CD4-positive, alpha-beta T cell treated with Interleukin-17A for 4 hours (primary cell): ENCODE measurements around the gene IER2.
A peak's percentile ranks its signal among the peaks of the same experiment; 100 is the strongest.

Experiments used
- DNase-seq: peaks from one replicate; pipeline ENCODE4 v3.0.0-alpha.2; 2020; ENCODE audit warnings: mixed read lengths

The IER2 gene, protein sequence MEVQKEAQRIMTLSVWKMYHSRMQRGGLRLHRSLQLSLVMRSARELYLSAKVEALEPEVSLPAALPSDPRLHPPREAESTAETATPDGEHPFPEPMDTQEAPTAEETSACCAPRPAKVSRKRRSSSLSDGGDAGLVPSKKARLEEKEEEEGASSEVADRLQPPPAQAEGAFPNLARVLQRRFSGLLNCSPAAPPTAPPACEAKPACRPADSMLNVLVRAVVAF

DNA sequence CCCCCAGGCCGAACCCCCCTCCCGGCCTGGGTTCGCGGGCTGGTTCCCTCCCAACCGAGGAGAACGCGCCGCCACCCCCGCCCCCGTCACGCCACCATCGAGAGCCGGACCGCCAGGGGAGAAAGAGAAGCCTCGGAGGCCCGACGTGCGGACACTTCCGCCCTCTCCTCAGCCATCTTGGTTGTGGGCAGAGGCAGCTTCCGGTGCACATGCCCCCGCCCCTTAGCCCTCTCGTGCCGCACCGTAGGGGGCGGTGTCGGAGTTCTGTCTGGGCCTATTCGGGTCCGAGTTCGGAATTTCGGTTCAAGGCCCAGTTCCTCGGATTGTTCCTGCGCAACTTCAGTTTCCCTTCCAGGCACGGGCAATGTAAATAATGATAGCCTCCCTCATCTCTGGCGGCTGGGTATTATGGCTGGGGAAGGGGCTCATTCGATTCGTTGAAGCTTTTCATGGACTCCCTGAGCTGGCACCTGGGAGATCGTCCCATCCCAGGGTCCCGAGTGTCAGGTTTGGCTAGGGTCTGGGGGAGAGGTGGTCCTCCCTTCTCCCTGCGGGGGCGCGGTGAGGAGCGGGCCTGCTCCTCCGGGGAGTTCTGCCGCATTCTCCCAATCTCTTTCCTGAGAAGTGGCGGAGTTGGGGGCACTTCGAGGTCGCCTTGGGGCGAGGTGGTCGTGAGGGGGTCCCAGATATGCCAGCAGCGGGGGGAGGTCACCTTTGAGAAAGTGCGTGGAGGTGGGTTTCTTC is at the start of gene IER2, which contains the start of gene STX10:
Gene IER2, plus strand, starts transcription at position 225 of the 744 bp plus-strand sequence. CDS start 2,776 bp downstream, outside the sequence.
Gene STX10, minus strand, starts transcription at position 189 of the 744 bp plus-strand sequence. CDS start 202 bp downstream, outside the sequence.
- DNase-seq = peak; percentile 94

DNA sequence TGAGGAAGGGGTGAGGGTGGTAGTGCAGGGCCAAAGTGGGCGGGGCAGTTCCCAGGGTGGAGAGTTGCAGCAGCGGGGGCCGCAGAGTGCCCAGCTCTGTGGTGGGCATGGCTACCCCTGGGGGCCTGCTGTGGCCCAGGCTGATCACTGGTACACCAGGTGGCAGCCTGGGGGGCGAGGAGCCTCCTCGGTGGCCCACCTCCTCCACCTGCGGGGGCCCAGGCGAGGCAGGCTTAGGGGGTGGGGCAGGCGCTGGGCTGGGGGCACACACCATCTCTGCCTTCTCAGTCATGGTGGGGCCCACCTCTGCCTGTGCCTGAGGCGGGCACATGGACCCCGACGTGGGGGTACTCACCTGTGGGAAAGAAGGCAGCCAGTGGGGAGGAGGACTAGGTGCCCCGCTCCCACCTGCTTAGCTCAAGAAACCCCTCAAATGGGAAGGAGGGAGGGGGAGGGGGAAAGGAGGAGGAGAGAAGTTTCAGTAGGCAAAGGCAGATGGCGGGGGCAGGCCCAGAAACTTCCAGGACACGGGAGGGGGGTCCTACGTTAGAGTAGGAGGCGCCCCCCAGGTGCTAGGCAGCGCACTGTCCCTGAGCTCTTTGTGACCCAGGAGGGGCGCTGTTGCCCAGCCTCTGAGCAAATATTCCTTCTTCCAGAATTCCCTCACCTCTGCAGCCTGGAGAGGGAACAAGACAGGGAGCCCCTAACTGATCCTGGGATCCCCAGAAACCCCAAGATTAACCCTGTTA is 49.2 kb upstream of the IER2 start:
- no peak for DNase-seq

DNA sequence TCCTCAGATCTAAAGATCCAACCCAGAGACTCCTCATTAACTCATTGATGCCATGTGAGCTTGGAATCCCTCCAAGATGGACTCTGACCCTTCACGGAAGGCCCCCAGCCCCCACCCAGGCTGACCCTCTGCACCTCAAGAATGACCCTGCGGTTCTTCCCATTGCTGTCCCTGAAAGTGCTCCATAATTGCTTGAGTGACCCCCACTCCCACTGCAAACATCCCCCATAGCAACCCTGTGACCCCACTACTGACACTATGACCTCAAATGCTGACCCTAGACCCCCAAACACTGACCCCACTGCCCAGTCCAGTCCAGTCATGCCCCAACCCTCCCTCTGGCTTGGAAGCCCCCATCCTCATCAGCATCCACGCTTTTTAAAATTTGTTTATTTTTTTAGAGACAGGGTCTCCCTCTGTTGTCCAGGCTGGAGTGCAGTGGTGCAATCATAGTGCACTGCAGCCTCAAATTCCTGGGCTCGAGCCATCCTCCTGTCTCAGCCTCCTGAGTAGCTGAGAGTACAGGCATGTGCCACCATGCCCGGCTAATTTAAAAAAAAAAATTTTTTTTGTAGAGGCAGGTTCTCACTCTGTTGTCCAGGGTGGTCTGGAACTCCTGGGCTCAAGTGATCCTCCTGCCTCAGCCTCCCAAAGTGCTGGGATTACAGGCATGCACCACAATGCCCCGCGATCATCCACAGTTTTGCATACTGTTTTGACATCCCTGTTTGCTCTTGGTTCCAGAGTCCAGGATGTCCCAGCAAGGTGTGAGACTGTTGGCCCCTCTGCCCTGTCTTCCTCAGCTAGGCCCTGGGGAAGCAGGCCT is 48.4 kb upstream of the IER2 start:
- no peak for DNase-seq

DNA sequence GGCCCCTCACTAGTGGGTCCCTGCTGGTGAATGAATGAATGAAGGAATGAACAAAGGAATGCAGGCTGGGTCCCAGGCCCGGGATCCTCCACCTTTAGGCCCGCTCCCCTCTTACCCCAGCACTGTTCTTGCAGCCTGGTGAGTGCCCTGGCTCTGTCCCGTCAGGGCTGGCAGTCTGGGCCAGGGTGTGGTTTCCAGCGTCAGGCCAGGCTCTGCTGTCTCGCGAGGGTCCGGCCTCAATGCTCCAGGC is 47.9 kb upstream of the IER2 start:
- peak; percentile 13 for DNase-seq

DNA sequence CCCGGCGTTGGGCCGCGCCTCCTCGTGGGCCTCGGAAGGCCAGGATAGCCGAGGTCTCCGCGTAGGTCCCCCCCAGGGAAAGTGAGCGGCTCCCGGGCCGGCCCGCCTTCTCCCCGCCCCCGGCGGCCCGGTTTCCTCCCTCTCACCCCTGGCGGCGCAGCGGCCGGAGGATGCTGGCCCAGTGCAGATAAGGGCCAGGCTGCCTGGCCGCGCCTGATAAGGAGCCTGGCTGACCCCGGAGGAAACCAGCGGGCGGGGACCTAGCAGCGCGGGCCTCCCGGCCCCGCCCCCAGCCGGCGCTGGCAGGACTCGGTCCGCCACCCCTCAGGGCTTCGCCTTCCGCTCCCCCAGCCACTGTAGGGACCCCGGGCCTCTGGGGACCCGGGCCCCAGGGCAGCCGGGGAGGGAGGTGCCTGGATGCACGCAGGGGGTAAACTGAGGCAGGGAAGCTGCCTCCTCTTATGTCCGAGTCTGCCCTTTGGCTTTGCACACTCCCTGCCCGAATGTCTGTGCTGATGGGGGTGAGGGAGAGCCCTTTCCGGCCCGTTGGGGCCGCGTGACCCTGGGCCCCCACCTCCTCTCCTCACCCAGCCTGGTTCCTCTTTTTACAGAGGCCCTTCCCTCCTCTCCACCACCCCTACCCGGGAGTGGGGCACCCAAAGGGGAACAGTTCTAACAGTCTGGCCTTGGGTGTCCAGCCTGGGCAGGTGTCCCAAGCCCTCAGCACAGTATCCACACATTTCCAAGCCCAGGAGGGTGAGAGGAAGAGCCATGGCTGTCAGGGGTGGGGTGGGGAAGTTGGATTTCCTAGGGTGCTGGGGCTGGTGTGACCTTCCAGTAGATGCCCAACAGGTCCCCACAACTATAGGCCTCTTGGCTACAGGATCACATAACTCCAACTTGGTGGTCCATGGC is 47.3 kb upstream of the IER2 start, which contains the start of gene LYL1:
Gene LYL1, minus strand, starts transcription at position 193 of the 915 bp plus-strand sequence. CDS start 1,687 bp downstream, outside the sequence.
- peak; percentile 56 for DNase-seq

DNA sequence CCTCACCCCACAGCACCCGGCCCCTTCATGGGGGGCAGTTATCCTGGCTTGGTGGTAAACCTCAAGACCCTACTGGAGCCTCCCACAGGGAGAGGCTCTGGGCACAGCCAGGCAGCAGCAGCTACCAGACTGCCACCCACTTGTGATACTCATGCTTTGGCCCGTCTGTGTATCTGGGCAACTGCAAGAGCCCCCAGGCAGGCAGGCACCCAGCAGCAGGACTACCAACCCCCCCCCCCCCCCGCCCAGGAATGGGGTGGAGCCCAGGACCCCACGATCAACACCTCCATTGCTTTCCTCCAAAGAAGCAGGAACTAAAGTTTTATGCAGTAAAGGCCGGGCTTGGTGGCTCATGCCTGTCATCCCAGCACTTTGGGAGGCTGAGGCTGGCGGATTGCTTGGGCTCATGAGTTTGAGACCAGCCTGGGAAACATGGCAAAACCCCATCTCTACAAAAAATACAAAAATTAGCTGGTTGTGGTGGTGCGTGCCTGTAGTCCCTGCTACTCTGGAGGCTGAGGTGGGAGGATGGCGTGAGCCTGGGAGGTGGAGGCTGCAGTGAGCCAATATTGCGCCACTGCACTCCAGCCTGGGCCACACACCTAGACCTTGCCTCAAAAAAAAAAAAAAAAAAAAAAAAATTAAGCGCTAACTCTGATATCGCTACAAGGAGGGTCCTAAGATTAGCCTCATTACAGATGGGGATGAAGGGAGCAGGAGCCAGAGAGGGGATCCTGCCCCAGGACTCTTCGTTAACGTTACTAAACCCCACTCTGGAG is 46.4 kb upstream of the IER2 start:
- no peak for DNase-seq

DNA sequence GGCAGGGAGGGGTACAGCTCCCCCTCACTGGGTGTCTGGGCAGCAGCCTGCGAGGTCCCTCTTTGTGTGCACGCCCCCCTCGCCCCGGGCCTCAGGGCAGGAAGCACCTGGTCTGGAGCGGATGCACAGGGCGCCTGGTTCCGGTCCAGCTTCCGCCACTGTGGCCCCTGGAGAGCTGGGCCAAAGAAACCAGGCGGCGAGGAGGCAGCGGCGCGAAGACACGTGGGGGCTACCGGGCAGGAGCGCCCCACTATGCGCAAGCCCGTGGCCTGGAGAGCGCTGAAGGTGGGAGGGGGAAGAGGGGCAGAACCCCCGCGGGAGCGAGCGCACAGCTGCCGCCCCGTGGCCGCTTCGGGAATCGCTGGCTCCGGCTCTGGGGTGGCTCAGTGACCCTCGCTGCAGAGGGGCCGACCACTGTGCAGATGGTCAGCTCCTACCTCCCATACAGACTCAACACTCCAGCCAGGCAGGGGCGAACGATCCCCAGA is 45.8 kb upstream of the IER2 start:
- DNase-seq = peak; percentile 76

DNA sequence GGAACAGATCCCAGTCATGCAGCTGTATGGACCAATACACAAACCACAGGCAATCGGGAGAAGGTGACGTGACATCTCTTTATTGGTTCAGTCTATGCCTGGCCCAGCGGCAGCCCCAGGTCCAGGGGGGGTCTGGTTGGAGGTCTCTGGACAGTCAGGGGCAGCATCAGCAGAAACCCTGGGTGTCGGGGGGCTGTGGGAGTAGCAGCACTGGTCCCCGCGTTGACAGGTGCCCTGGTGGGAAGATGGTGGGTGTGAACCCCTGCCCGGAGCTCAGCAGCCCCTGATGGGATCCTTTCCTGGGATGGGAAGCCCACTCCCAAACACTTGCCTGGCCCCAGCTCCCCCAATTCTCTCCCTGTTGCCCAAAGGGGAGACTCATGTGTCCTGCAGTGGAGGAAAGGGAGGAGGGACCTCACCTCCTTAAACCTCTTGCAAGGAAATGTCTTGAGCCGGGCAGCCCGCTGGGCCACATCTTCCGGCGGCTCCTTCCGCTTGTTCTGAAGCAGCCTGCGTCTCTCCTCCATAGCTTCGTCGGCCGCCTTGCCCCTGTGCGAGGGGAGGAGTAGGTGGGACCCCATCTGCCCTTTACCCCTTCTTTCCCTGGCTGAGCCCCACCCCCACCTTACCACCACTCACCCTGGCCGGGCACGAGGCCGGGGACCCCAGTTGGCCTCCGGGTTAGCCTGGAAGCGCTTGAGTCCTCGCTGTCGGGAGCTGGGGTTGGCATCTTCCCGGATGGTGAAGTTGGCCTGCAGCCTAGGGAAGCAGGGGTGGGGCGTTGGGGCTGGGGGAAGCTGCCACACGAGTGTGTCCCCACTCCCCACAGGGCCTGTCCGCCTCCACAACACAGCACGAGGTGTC is 45.1 kb upstream of the IER2 start:
- peak; percentile 56 for DNase-seq

DNA sequence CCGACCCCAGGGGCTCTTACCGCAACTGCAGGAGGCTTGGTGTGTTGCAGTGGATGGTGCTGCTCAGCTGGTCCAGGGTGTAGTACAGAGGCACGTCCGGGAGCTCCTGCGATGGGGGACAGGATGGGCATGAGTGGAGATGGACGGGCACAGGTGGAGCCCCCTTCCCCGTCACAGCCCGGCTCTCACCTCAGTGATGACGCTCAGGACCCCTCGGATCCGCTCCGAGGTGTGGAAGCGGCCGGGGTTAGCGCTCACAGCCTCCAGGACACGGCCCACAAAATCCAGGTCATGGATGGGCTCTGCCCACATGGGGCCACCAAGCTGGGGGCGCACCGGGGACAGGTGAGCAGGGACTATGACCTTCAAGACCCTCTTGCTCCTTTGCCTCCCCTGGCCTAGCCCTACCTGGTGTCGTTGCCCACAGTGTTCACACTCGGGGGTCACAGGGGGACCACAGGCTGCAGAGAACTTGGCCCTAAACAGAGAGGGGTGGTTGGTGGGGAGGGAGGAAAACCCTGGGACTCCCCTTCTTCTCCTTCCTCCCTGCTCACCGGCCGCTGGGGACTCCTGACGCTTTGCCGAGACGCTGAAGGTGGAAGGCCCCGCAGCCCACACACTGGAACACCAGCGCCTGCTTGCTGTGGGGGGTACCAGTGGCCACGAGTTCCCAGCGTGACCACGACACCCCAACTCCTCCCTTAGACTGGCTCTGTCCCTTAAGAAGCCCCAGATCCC is 40.7 kb upstream of the IER2 start:
- no peak for DNase-seq

DNA sequence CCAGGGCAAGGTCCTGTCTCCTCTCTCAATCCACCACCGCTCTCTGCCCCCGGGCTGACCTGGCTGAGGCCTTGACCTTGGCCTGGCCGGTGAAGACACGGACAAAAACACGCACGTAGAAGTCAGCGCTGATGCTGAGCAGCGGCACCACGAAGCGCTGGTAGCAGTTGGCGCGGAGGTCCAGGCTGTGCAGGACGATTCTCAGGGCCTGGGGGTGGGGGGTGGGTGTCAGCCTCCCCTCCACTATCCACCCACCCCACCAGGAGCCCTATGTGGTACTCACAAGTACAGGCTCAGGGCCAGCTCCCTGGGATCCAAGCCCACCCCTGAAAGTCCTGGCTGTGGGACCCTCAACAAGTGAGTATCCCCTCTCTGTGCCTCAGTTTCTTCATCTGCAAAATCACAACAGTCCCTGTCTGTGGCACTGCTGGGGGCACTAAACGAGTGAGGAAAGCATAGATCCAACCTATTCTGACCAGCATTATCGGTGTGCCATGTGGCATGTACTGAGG is 40.1 kb upstream of the IER2 start:
- no peak for DNase-seq

DNA sequence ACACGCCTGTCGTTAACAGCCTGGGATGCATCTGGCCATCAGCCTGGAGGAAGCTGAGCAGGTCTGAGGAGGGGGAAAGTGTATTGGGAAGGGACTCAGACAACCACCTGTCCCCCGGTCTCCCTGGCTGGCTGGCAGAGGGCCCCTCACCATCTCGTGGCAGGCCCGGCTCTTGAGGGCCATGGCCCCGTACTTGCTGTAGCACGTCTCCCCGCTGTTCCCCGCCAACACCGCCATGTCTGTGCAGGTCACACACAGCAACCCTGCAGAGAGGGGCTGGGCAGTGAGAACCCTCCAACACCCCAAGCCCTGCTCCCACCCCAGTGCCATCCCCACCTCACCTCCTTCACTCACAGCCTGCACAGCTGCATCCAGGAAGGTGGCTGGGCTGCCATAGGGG is 37.7 kb upstream of the IER2 start:
- no peak for DNase-seq

DNA sequence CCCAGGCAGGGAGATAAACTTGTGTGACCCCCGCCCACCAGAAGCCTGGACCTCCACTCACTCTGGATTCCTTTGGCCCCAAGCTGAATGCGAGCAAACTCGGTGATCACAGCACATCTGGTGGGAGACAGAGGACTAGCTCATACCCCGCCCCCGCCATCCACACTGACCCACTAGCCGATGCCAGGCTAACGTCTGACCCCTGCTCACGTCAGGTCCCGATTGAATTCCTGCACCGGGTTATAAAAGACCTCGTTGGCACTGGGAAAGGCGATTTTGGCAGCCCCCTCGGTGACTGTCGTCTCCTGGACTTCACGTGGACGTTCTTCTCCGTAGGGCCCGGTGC is 34.3 kb upstream of the IER2 start:
- DNase-seq = no peak

DNA sequence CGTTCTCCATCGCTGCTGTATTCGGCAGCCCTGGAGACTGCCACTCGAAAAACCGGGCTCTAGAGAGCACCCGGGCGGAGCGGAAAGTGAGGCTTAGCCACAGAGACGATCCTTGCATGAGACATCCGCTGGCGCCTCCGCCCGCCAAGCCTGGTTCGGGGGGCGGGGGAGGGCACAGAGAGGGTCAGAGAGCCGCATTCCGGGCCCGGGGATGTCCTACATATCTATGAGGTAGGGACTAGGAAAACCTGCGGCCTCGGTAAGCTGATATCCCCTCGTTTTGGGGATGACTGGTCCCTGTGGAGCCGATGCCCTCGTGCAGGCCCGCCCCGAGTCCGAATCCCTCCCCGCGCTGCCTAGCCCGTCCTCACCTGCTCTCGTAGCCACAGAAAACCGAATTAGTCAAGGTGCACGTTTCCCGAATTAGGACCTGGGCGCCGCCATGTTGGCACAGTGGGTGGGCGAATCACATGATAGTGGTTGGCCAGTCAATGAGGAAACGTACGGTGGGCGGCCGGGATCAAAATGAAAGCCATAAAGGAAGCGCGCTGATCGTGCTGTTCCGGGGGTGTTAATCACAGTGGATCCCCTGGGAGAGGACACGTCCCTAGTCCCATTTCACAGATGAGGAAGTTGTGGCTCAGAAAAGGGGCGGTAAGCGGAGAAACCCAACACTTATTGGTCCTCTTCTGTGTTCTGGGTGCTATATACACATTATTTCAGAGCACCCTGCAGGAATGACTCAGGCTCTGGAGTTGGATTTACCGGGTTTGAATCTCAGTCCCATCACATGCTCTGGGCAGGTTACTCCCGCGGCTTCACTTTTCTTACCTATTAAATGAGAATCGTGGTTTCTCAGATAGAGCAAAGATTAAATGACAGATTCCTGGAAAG is 33.7 kb upstream of the IER2 start, which contains the start of gene TRMT1:
Gene TRMT1, minus strand, starts transcription at position 459 of the 894 bp plus-strand sequence. Its CDS starts 341 bp downstream, at position 118.
- peak; percentile 87 for DNase-seq

DNA sequence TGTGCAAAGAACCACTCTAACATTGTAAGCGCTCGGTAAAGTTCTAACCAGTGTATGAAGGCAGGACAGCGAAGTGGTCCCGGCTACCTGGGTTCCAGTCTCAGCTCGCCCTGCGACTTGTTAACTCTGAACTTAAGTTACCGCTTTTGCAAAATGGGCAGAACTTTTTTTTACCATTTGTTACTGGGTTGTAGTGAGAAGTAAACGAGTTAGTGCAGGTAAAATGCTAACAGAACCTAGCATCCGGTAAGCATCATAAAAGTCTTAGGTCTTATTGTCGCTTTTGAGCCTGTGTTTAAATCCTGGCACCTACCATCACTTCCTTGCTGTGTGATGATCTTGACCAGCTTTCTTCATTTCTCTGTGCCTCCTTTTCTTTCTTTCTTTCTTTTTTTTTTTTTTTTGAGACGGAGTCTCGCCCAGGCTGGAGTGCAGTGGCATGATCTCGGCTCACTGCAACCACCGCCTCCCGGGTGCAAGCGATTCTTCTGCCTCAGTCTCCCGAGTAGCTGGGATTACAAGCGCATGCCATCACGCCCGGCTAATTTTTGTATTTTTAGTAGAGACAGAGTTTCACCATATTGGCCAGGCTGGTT is 32.9 kb upstream of the IER2 start:
- no peak for DNase-seq

DNA sequence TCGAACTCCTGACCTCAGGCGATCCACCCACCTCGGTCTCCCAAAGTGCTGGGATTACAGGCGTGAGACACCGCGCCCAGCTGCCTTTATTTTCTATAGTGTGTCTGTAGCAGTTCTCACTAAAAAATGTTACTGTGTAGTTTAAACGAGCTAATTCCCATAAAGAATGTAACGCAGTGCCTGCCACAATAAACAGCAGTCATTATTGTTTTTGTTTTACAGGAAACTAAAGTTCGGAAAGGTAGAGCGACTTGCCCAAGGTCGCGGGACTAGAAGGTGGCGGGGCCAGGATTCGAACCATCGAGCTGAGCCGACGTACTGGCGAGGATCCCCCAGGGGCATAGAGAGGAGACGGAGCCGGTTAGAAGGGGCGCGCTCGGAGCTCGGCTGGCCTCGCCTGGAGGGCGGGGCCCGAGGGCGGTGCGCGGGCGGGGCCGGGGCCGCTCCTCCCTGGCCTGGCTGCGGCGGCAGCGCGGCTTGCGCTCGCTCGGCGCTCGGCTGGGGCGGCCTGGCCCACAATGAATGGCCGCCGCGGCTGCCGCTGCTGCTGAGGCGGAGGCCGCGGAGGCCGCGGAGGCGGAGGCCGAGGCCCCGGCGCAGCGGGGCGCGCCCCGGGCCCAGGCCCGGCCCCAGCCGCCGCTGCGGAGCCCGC is 32.3 kb upstream of the IER2 start, which contains the start of gene NACC1:
Gene NACC1, plus strand, starts transcription at position 493 of the 652 bp plus-strand sequence. CDS start 16,944 bp downstream, outside the sequence.
- DNase-seq = peak; percentile 91

DNA sequence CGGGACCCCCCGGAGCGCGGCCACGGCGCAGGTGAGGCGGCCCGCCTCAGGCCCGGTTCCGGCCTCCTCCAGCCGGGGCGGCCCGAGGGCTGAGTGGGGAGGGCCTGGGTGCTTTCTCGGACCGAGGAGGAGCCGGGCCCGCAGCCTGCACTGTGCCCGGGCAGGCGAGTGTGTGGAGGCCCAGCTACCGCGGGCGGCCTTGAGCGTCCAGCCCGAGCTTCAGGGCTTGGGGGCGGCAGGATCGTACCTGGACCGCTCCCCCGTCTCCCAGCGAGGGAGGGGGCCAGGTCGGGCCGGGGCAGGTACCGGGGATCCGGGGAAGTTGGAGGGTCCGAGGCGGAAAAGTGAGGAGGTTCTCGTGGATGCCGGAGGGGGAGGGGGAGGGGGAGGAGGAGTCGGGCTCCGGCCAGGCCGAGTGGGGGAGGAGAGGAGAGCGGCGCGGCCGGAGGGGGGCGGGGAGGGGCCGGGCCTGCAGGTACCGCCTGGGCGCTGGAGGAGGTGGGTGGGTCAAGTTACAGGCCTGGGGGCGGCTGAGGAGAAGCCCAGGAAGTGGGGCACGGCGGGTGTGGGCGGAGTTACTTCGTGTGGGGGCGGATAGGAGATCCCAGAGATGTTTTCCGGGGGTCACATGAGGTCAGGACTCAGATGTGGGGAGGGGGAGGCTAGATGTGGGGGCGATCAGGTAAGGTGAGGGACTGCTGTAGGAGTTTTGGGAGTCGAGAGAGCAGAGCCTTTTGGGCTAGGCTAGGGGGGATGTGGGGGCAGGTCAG is 31.6 kb upstream of the IER2 start:
- DNase-seq = peak; percentile 49
